Smooth muscle cell of bladder (primary cell): ENCODE results near the gene GIMAP1. TPM values are rescaled to one million over a fixed set of nuclear protein-coding genes. Genes with fewer than 3 reads are reported as not detected.

ENCODE experiments used
- total RNA-seq: library from RNA; depleted of rRNA; stranded (reverse); fragments of >200 nt; gene quantifications from 2 replicates; pipeline ENCODE4 v1.2.3, GENCODE V29; 2014

GIMAP1 gene
- under 0.01 TPM in 2 replicates for total RNA-seq

DNA sequence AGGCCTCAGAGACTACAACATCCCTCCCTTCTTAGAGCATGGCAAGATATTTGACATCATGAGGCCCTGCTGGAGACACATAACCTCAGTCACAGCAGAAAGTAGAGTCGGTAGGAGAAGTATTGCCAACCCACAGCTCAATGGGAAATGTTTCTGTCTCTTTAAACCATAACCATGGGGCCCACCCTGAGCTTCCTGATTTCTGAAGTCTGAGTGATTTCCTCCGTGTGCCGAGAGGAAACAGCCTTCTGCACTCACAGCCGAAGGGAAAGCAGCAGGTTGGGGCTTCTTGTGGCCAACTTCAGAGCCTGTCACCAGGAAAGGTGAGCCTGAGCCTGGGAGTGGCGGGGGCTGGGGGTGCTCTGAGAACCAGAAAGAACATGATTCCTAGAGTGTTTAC is at the start of gene GIMAP1:
Gene GIMAP1 (plus strand): TSS at position 246 of the 400 bp plus-strand sequence. CDS start 2,435 bp downstream, outside the sequence.

DNA sequence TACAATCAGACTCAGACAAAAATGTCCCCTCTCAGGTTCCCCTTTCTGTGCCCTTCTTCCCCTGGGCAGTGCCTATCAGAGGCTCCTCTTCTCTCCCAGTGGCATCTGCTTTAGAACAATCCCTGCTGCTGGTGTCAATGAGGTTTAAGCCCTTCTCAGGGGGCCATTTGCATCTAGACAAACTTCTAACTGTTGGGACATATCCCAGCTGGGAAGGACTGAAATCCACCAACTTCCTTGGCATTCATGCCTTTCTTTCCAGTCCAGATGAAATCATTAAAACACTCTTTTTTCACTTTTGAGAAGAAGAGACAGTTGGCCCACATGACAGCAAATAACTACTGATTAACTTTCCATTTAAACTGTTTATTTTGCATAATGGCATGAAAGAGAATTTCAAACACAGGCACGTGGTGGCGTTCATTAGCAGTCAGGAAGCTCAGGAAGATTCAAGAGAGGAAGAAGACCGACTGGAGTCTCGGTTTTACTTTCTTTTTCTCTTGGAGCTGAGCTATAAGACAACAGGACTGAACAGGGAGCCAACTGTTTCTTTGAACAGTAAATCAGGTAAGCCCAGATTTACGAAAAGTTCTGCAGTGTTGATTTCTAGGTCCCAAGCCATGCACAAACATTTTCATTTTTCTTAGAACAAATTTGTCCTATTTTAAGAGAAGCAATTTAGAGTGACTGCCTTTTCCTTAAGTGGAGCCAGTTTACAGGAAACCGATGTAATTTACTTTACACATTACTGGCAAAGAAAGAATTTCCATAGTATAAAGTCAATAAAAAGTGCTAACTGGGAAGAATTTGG is 31.0 kb upstream of the GIMAP1 start, which contains the start of gene GIMAP2:
Gene GIMAP2 (plus strand): TSS at position 488 of the 811 bp plus-strand sequence. CDS start 1,354 bp downstream, outside the sequence.

DNA sequence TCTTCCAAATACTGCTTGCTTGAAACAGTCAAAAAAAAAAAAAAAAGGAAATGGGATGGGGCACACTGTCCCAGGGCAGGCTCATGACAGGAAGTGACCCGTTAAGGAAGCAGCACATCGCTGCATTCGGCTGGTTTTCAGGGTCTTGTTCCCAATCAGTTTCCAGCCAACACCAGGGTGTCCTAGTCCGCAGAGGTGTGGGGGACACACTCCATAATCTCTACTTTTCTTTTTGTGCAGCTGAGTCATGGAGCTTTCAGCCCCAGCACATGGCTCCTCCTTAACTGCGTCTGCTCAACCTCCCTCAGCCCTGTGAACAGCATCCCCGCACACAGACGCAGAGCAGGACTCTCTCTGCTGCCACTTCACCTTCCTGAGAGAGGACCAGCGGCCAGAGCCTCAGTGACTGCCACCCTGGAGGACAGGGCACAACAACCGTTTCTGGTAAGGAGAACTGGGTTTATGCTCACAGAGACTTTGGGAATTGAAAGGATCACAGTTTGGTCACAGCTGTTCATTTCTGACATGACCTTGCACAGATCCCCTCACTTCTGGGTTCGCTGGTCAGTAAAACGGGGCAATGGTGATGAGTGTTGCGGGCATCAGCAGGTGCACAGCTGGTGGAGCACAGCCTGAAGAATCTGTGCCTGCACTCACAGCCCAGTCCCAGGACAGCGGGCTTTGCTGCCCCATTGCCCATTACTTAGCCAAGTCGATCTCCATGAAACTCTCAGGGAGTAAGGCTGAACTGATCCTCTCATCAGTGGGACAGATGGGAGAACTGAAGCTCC is 21.0 kb downstream of the GIMAP1 start, which contains the start of gene GIMAP5:
Gene GIMAP5 (plus strand): TSS at position 154 of the 791 bp plus-strand sequence. CDS start 3,467 bp downstream, outside the sequence.

Other genes starting within 250 kb of the GIMAP1 start
- 0.09 TPM in 1 of 2 replicates, not detected in the other for gene GIMAP7, start 201.7 kb upstream of the GIMAP1 start, total RNA-seq
- gene GIMAP4, start 149.2 kb upstream of the GIMAP1 start, total RNA-seq, result 0.28 TPM in 1 of 2 replicates, not detected in the other
- 0.14 and 0.18 TPM in 2 replicates for gene GIMAP6, start 84.2 kb upstream of the GIMAP1 start, total RNA-seq
- 0.55 and 1.1 TPM in 2 replicates for gene GIMAP2, start 30.9 kb upstream of the GIMAP1 start, total RNA-seq
- gene GIMAP5, start 20.8 kb downstream of the GIMAP1 start, total RNA-seq, result 0.09 and 0.14 TPM in 2 replicates
- 3.8 and 156 TPM in 2 replicates for gene TMEM176B, start 83.8 kb downstream of the GIMAP1 start, total RNA-seq
- gene TMEM176A, start 84.2 kb downstream of the GIMAP1 start, total RNA-seq, result 1.1 and 70.8 TPM in 2 replicates
- 0.14 TPM in 1 of 2 replicates, not detected in the other for gene AOC1, start 135.9 kb downstream of the GIMAP1 start, total RNA-seq